GM18909 (cell line): ENCODE data around the gene ARHGEF16.

Source experiments
- ATAC-seq: cut with Tn5 transposase; IDR thresholded peaks from one replicate; pipeline ENCODE4 v1.9.1; 2021; ENCODE audit warnings: mild to moderate bottlenecking; ENCODE audit not compliant: unreplicated experiment, poor library complexity

The ARHGEF16 gene

DNA sequence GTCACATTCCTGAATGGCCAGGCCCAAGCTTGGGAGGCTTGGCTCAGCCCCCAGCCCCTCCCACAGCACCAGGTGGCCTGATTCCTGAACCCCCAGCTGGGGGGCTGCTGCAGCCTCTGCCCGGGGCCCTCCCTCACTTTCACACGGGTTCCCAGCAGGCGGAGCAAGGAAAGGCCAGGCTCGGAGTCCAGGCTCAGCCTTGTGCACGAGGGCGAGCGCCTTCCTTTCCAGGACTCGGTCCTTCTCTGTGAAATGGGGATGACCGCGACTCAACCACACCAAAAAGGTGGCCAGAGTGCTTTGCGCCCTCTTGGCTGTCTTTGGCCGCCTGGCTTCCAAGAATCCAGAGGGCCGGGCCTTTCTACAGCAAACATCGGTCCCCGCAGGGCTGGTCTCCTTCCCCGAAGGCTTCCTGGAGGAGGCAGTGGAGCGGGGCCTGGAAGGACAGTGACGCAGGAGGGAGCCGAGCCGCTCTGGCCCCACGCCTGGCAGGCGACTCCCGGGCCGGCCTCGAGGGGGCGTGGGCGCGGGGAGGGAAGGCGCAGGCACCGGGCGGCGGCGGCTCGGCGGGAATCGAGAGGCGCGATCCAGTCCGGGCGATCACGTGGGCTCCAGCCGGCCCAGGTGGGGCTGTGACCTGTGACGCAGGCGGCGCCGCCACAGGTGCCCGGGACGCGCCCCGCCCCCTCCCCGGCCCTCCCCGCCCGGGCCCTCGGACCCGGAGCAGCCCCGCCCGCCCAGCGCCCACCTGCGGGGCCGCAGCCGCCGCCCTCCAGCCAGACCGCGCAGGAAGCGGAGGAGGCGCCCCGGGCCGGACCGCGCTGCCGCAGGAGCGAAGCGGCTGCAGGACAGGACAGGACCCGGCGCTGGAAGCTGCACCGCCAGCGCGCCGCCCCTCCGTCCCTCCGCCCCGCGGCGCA is at the start of gene ARHGEF16:
Gene ARHGEF16, plus strand, starts transcription at position 775 of the 920 bp plus-strand sequence. CDS start 8,420 bp downstream, outside the sequence.
- no peak for ATAC-seq

DNA sequence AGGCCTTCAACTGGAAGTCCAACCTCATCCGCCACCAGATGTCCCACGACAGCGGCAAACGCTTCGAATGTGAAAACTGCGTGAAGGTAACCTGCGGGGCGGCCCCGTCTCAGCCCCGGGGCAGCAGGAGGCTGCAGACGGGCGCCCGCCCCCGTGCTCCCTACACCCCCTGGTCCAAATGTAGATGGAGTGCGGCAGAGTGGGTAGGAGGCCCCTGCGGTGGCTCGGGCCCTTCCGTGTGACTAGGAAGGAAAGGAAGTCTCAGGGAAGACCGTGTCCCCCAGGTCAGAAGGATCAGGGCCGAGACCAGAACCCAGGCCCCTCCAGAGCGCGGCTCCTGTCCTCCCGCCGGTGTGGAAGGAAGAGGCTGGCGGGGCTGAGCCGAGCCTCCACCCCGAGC is 49.7 kb upstream of the ARHGEF16 start:
- ATAC-seq = no peak

DNA sequence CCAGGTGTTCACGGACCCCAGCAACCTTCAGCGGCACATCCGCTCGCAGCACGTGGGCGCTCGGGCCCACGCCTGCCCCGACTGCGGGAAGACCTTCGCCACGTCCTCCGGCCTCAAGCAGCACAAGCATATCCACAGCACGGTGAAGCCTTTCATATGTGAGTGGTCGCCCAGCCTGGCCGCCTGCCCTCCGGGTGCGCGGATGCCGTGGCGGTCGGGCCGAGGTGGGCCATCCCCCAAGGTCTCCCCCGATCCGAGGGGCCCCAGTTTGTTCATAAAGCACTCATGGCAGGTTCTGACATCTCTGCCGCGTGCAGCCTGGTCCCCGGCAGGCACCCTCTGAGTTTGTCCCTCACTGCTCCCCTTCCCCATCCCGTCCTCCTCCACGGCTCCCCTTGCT is 49.0 kb upstream of the ARHGEF16 start:
- ATAC-seq = no peak

DNA sequence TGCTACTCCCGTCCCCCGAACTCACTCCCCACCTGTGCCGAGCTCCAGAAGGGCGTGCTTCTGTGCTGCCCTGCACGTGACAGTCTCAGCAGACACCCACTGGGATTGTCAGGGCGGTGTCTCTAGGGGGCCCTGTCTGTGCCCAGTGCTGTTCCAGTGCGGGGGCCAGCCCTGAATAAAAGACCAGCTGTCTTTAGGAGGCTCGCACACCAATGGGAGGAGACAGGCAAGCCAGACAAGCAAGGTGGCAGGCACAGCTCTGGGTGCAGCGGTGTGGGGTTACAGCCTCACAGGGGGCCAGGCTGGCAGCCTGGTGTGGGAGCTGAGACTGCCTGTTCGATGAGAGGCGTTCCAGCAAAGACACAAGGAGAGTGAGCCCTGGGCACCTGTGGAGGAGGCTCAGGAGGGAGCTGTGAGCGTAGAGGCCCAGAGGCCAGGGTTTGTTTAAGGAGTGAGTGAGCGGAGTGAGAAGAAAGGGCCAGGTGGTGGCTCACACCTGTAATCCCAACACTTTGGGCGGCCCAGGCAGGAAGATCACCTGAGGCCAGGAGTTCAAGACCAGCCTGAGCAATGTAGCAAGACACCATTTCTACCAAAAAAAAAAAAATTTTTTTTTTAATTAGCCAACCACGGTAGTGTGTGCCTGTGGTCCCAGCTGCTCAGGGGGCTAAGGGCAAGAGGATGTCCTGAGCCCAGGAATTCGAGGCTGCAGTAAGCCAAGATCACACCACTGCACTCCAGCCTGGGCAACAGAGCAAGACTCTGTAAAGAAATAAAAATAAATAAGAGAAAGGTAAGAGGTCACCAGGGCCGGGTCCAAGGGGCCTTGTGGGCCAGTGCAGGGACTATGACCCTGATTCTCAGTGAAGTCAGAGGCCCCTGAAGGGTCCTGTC is 48.2 kb upstream of the ARHGEF16 start:
- ATAC-seq = no peak

DNA sequence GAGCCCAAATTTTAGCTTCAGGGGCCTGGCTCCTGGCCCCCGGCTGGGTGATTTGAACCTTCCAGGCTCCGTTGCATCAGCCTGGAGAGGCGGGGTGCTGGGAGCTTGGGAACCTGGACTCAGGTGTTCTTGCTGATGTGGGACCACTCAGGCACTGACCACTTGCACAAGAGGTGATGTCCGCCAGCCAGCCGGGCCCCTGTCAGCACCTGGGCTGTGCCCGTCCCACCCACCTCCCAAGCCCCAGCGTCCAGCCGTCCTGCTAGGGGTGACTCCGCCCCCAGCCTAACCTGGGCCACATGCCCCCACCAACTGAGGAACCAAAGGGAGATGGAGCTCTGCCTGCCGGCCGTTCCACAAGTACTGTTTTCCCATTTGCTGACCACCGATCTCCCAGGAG is 47.4 kb upstream of the ARHGEF16 start:
- no peak for ATAC-seq

DNA sequence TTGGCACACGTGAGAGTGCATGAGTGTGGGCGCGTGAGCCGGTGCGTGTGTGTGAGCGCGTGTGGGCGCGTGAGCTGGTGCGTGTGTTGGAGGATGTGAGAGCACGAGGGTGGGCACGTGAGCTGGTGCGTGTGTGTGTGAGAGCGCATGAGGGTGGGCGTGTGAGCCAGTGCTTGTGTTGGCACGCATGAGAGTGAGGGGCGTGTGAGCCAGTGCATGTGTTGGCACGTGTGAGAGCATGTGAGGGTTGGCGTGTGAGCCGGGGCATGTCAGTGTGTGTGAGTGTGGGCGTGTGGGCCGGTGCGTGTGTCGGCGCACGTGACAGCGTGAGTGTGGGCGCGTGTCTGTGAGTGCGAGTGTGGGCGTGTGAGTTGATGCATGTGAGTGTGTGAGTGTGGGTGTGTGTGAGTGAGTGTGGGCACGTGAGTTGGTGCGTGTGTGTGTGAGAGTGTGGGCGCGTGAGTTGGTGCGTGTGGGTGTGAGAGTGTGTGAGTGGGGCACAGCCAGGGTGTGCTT is 45.7 kb upstream of the ARHGEF16 start:
- no peak for ATAC-seq

DNA sequence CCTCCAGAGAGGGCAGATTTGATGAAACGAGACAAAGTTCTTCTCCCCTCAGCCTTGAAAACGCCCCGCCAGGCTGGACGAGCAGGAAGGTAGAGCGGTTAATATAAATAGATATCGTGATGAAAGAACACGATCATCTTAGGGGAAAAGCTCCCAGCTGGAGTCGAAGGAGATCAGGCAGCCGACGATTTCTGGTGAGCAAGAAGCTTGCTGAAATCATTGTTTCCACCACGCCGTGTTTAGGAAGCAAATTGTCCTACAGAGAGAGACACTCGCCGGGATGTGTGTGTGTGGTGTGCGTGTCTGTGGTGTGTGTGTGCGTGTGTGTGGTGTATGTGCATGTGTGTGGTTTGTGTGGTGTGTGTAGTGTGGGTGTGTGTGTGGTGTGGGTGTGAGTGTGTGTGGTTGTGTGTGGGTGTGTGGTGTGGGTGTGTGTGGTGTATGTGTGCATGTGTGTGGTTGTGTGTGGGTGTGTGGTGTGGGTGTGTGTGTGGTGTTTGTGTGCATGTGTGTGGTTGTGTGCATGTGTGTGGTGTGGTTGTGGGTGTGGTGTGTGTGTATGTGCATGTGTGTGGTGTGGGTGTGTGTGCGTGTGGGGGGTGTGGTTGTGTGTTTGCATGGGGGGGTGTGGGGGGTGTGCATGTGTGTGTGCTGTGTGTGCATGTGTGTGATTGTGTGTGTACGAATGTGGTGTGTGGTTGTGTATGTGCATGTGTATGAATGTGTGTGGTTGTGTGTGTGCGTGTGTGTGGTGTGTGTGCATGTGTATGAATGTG is 44.9 kb upstream of the ARHGEF16 start:
- no peak for ATAC-seq

DNA sequence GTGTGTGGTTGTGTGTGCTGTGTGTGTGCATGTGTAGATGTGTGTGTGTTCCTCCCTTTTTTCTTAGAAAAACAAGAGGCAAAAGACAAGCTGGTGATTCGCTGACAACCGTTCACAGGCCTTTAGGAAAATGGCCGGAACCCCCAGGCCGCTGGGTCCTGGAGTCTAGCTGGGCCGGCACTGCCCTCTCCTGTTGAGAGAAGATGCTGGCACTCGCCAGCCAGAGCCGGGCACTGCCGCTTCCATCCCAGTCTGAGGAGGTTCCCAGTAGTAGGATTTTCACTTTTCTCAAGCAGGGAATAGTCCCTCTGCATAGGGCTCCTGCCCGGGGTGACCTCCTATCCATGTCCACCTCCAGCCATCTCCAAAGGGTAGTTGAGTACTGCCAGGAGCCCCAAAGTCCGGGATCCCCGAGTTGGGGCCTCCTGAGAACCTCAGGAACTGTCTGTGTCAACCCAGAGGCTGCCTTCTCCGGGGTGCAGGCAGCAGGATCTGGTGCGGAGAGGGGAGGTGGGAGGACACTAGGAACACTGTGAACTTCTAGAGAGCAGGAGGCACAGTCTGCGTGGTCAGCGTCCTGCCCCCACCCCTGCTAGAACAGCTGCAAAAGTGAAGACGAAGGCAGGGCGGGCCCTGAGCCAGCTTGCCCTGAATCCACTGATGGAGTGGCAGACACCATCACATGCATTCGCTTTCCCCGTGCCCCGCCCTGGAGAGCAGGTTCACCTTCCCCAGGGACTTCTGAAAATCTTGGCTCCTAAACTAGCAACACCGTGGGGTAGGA is 44.1 kb upstream of the ARHGEF16 start:
- ATAC-seq = no peak

DNA sequence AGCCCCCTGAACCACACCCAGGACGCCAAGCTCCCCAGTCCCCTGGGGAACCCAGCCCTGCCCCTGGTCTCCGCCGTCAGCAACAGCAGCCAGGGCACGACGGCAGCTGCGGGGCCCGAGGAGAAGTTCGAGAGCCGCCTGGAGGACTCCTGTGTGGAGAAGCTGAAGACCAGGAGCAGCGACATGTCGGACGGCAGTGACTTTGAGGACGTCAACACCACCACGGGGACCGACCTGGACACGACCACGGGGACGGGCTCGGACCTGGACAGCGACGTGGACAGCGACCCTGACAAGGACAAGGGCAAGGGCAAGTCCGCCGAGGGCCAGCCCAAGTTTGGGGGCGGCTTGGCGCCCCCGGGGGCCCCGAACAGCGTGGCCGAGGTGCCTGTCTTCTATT is 42.7 kb upstream of the ARHGEF16 start:
- ATAC-seq = no peak

DNA sequence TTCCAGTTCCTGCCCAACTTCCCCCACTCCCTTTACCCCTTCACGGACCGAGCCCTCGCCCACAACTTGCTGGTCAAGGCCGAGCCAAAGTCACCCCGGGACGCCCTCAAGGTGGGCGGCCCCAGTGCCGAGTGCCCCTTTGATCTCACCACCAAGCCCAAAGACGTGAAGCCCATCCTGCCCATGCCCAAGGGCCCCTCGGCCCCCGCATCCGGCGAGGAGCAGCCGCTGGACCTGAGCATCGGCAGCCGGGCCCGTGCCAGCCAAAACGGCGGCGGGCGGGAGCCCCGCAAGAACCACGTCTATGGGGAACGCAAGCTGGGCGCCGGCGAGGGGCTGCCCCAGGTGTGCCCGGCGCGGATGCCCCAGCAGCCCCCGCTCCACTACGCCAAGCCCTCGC is 42.1 kb upstream of the ARHGEF16 start:
- ATAC-seq = no peak

DNA sequence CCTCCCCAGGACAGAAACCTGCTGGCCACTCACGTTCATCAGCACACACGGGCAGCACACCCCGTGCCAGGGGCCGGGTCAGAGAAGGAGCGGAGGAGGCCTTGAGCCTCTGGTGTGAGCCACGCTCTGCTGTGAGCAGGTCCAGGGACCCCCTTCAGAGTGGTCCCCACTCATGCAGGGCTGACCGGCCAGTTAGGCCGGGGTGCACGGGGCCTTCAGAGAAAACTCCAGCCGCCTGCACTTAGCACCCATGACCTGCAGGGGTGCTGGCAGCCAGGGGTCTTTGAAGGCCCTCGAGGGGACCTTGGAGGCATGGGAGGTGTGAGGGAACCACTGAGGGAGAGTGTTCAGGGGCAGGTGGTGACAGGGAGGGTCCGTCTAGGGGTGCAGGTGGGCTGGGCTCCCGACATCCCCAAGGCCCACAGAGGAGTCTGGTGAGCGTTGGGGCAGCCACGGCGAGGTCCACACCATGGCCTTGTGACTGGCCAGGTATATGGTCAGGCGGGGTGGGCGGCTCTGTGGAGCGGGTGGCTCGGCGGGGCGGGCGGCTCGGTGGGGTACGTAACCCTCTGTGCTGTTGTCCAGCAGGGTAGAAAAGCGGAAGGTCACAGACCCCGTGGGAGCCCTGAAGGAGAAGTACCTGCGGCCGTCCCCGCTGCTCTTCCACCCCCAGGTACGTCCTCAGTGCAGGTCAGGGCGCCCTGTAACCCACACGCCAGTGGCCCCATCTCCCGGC is 40.3 kb upstream of the ARHGEF16 start:
- ATAC-seq = no peak

DNA sequence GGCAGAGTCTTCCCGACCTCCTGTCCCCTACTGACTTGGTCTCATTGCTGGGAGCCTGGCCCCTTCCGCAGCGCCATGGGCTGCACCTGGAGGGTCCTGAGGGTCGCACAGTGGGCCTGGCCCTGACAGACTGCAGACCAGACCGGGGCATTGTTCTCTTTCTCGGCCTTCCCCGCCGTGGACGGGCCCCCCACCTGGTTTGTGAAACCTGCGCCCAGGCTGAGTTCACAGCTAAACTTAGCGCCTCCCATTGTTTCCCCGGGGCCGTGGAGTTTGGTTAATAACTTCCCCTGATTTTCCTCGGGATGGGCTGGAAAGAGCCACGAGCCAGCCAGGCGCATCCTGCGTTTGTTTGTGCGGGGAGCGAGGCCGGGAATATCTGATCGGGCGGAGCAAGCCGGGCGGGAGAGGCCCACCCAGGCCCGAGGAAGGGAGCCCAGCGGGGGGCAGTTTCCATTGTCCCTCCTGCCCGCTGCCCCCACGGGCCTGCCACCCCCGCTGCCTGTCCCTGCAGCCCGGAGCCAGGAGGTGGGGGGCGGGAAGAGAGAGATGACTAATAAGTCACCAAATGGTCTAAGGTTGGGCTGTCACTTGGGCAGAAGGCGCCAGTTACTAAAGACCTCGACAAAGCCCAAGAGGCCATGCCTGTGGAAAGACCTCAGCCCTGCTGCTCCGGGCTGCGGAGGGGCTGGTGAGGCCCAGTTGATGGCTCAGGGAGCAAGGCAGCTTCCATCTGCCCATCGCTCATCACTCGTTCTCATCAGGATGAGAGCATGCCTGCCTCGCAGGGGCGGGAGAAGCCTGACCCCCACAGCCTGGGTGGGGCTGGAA is 39.0 kb upstream of the ARHGEF16 start:
- no peak for ATAC-seq

DNA sequence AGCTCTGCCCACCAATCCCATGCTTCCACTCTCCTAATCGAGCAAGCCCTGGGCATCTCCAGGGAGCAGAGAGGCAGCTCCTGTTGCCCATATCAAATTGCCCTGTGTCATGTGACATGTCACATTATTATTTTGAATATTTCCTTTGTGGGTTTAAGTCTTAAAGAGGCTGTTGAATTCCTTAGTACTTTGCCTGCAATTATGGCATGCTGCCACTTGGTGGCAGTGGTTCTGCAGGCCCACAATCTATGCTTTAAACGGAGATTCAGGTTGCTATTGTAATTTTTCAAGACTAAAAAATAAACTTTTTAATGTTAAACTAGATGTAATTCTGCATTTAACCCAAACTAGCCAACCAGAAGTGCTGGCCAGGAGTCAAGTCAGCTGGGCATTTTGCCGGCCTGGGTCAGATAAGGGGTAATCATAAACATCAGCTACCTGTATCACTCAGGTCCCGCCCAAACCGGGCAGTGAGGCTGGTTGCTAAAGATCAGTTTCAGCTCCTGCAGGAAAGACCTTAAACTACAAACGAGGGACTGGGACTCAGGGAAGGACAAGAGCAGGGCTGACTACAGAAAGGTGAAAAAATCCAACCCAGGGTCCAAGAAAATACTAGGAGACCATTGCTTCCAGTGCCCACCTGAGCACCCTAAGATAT is 37.3 kb upstream of the ARHGEF16 start:
- no peak for ATAC-seq

DNA sequence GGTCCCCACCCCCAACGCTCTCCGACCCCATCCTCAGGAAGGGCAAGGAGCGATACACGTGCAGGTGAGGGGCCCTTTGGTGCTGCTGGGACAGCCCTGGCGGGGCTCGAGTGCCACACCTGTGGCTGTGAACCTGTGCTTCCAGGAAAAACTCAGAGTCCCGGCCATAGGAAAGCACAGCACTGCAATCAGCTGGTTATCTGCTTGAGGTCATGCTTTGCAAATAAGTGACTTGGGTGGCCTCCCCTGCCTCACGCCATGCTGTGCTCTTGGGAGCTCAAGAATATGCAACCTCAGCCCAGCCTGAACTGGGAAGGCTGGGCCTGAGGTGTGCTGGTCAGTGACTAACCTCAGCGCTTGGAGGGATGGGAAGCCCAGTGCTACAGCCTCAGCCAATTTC is 36.5 kb upstream of the ARHGEF16 start:
- no peak for ATAC-seq

DNA sequence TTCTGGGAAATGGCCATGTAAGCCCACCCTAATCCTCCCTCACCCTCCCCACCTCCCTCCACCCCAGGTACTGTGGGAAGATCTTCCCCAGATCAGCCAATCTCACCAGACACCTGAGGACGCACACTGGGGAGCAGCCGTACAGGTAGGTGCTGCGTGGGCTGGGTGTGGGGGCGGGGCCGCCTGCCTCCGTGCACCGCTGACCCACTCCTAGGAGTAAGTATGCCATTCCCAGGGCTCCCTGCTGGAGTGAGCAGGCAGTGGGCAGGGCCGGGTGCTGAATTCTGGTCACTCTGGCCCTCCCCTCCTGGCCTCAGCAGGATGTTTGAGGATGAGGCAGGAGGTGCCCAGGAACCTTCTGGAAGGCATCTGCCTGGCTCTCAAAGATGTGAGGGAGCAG is 35.9 kb upstream of the ARHGEF16 start:
- ATAC-seq = no peak

DNA sequence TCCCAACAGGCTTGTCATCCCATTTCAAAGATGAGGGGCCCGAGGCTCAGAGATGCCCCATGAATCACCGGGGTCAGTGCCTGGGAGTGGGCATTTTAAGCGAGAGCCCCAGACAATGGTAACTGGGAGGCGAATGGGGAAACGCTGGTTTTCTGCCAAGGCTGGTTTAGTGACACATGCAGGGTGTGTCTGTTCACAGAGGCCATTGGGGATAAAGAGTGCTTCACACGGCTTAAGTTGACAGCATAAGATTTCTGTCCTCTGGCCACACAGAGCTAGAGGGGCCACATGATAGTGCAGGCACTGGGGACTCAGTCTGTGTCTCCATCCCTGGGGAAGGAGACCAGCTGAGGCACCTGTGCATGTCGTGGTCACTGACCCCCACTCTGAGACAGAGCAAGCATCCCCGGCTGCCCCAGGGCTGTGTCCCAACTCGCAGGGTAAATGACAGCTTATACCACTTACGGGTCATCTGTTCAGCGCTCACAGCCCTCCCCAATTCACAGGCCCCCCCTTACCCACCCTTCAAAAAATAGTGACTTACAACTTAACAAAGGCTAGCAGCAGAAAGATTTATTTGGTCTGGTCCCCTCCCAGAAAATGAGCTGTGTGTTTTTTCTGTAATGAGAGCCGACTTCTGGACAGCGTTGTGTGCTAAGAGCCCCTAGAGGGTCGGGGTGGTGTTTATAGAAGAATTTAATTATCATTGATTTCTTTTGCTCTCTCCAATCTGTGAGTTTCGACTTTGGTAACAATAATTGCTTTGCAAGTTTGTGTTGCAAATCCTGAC is 34.9 kb upstream of the ARHGEF16 start:
- ATAC-seq = no peak
